GM21576 (cell line): ENCODE measurements around the gene BRD1.
"Not testable (repeated sequence)": the region's sequence is repeated elsewhere in the genome, so short reads cannot be mapped to it uniquely, and the experiment has no call there.

Source experiments
- ATAC-seq: cut with Tn5 transposase; IDR thresholded peaks from one replicate; pipeline ENCODE4 v1.9.1; 2021; ENCODE audit warnings: mild to moderate bottlenecking, moderate library complexity; ENCODE audit not compliant: unreplicated experiment

Gene BRD1

DNA sequence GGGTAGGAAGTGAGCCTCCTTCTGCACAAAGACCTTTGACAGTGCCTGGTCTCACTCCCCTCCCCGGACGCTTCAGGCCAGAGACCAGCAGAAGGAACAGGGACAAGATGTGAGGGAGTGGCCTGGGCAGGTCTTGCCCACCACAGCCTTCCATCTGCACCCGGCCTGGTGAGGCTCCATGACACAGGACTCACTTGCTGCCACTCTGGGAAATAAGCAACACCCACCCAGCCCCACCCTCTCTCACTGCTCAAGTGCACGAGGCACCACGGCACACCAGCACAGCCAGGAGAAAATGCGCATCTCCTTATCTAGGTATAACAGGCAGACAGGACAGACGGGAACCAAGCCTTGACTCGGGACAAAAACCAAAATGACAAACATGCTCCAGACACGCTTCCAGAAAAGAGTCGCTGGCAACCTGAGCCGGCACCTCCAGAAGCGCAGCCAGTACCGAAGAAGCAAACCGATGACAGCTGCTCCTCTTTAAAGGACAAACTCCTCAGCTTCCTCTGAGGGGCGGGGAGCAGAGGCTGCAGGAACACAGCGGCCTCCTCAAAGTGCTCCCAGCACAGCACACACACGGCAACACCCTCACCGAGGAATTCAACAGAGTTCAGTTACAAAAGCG, 41.7 kb downstream of the BRD1 start:
- no peak for ATAC-seq

DNA sequence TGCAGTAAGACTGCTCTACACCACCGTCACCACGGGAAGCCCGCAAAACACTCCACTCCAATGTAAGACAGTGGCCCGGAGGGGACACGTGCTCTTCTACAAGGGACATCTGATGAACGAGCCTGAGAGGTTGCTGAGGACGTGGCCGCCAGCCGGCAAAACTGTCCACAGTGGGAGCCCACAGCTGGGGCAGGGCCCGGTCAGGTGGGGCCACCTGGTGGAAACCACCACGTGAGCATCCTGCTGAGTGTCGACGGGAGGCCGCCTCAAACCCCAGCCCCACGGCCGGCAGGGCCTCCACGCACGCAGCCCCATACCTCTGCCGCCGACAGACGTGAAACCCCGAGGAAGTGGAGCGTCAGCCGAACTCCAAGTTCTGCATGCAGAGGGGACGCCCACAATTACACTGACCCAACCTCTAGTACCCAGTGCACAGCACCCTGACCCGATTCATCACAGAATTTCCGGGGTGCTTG, 42.6 kb downstream of the BRD1 start:
- ATAC-seq: no peak

DNA sequence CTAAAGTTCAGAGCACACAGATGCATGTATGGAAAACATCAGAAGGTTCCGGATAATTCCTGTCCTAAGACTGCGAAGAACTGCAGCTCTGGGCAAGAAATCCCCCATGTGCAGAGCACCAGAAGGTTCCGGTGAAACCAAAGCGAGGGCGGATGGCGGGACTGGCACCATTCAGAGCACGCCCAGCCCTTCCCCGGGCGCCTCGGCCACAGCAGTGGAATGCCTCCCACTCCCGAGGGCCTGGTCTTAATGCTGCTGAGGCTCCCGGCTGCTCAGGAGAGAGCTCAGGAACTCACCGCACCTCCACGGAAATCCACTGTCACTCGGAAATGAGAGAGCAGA, 43.1 kb downstream of the BRD1 start:
- no peak for ATAC-seq

DNA sequence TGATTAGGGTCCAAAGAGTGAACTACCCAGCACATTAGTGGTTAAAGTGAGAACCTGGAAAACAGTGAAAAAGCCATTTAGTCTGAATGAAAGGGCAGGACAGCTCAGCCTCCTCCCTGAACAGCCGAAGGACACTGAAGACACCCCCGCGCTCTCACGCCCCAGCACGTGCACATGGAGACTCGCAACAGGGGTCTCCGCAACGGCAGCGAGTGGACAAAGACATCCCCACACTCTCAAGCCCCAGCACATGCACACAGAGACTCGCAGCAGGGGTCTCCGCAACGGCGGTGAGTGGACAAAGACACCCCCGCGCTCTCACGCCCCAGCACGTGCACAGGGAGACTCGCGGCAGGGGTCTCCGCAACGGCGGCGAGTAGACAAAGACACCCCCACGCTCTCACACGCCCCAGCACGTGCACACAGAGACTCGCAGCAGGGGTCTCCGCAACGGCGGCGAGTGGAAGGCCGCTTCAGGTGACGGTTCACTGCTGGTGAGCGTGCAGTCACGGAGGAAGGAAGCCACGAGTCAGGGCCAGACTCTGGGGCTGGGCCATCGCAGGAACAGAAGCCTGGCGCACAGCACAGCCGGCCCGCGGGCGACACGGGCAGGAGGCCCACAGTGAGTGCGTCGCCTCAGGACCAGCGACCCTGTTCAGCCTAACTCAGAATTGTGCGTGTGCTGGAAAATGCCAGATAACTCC, 43.6 kb downstream of the BRD1 start:
- ATAC-seq: no peak

DNA sequence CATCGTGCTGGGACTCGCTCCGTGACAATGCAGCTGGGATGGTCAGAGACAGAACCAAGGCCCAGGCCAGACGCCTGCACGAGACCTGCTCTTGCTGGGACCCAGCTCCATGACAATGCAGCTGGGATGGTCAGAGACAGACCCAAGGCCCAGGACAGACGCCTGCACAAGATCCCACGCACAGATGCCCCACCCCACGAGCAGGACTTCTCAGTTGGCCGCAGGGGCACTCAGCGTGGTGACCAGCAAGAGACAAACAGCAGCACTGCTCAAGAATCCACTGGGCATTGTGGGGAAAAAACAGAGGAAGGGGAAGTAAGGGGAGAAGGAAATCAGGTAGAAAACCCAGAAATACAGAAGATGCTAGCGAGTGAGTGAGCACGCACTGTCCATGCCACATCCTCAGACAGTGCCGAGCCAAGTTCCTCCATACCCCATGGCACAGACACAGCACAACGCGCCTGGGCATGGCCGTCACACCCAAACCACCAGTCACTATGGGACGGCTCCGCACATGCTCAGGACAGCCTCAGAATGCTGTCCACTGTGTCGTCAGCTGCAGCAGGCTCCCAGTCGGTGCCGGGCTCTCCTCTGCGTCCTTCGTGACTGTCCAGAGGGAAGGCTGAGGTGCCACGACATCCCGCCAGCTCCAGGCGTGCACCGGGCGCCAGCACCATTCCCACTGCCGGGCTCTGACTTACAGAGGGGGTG, 44.5 kb downstream of the BRD1 start:
- no peak for ATAC-seq

DNA sequence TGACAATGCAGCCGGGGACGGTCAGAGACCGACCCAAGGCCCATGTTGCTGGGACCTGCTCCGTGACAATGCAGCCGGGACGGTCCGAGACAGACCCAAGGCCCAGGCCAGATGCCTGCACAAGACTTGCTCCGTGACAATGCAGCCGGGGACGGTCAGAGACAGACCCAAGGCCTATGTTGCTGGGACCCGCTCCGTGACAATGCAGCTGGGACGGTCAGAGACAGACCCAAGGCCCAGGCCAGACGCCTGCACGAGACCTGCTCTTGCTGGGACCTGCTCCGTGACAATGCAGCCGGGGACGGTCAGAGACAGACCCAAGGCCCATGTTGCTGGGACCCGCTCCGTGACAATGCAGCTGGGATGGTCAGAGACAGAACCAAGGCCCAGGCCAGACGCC, 45.8 kb downstream of the BRD1 start:
- ATAC-seq: not testable (repeated sequence)

DNA sequence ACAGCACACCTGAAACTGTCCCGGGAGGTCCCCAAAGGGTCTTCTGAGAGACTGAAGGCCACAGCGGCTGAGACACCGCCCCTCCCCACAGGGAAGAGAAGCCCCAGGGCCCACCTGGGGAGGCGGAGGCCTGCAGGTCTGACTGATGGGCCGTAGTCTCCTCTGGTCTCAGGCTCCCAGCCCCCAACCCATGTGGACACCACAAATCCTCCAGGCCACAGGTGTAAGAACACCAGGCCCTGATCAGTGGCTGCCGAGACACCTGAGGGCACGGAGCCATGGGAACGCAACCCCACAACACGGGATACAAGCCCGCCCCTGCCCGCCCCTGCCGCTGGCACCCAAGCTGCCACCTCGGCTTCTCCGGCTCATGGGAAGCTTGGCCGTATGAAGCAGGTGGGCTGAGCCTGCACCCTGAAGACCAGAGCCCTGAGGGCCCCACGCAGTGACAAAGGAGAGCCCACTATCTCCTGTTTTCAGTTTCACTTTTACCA, 46.3 kb downstream of the BRD1 start:
- ATAC-seq: no peak

DNA sequence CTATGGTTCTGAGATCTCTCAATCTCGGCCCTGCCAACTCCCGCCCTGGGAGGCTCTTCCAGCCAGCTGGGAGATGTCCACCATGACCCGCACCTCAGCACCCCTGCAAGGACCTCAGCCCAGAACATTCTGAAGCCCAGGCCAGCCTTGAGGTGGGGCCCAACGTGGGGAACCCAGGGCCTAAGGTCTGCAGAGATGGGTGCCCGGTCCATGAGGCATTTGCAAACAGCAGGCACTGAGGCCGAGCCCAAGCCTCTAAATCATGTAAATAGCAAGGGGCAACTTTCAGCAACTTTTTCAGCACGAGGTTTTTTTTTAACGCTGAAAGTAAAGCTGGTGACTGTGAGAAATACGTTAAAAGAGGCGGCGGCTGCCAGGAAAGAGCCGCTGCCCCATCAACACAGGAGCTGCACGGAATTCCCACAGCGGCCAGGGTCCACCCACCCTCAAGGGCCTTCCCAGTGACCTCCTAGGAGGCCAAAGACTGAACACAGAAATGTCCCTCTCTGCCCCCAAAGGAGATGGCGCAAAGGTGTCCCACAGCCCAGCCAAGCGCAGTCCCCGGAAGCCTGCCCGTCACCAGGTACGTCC, 46.9 kb downstream of the BRD1 start:
- no peak for ATAC-seq

DNA sequence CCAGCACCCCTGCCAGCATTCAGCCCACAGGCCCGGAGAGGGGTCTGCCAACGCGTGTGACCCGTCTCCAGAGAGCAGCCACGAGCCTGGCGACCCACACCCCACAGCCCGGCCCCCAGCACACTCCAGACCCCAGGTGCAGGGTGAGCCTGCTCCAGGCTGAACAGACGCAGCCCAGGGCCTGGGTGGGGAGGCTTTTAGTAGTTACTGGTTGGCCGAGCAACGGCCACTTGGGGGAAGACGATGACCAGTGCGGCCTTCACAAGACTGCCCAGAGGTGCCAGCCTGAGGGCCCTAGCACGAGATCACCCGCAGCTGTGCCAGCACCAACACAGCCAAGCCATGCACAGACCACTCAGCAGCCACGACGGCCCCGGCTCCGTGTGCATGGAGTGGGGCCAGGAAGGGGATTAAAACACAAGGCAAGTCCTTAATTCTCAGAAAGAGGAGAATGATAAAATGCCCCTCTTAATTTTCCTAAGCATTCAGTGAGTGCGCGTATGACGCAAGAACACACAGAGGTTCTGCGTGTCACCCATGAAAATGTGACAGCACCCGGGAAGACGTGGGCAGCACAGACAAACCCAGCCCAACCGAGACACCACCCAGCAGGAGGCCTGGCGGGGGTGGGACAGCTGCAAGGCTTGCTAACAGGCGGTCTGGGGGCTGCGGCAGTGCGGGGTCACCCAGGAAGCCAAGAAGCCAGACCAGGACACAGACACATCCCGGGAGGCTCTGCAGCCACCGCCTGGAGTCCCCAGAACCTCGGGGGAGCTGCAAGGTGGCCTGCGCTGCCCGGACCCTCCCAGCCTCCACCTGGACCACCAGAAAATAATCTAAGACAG, 47.6 kb downstream of the BRD1 start:
- ATAC-seq: no peak

DNA sequence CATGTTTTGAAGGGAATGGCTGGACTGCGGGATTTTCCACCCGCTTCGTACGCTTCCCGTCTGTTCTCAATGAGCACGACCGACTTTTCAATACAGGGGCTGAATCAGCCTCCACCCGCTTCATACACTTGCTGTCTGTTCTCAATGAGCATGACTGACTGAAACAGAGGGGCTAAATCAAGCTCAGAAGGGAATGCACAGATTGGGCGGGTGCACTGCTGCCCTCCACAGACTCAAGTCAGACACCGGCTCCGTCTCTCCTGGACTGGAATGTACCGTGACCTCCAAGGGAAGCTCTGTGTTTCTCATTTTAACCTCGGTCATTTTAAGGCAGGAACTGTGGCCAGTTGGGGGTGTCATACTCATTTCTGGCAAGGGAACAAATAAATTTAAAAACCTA, 48.5 kb downstream of the BRD1 start:
- no peak for ATAC-seq

DNA sequence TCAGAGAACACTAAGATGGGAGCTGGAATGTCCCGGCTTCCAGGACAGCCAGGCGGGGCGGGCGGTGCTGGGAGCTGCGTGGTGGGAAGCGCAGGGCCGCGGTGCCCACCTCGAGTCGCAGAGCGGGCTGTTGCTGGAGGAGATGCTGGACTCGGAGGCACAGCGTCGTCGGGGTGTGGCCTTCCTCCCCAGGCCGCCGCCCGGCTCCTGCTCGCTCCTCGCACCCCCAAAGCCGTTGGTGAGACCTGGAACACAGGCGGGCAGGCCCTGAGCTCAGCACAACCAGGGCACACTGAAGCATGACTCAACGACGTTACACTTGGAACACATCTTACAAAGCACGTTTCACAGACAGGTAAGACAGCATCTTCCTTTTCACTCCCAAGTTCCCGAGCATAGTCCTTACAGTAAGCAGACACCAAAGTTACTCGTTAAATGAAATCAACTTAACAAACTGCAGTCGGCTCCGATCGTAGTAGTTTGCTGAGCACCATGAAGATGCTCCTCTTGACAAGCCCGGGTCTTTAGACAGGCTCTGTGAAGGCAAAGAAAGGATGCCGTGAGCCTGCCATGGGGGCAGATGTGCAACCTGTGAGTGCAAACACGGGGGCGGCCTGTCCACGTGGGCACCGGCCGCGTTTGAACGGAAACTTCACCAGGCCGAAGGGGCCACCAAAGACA, 50.0 kb downstream of the BRD1 start:
- no peak for ATAC-seq

DNA sequence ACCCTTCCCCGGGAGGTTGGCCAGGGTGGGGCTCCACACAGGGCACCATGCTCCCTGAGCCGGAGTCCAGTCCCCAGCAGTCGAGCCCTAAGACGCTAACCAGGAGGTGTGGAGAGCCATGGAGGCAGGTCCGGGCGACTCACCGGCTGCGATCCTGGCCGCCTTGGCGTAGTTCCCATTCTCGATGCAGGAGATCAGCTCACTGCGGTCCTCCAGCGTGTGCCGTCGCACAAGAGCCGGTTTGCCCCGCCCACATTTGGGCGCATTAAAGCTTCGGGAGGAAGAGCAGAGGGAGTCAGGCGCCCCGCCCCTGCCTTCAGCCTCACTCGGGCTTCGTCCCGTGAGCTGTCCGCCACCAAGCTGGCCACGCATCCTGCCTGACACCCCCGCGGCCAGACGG, 50.8 kb downstream of the BRD1 start:
- ATAC-seq: no peak

DNA sequence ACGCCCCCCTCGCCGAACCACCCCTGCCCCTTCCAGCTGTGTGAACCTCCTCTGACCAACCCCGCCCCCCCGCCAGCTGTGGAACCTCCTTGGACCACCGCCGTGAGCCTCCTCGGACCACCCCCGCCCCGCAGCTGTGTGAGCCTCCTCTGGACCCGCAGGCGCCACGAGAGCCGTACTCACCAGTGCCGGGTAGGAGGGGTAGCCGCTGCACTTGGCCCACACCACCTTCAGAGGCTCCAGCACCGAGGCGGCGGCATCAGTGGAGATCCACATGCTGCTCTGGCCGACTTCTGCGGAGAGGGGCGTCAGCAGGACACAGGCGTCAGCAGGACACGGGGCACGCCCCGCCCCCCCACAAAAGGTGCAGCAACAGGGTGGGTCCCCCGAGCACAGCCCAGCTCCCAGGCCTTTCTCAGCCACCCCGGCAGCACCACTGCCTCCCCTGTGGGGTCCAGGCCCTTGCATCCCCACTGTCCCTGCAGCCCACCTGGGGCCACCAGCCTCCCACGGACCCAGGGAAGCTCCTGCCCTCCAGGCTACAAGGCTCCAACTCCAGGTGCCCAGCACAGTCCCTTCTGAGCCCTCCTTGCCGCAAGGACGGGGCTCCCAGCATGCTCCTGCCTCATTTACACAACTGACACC, 51.7 kb downstream of the BRD1 start:
- no peak for ATAC-seq

DNA sequence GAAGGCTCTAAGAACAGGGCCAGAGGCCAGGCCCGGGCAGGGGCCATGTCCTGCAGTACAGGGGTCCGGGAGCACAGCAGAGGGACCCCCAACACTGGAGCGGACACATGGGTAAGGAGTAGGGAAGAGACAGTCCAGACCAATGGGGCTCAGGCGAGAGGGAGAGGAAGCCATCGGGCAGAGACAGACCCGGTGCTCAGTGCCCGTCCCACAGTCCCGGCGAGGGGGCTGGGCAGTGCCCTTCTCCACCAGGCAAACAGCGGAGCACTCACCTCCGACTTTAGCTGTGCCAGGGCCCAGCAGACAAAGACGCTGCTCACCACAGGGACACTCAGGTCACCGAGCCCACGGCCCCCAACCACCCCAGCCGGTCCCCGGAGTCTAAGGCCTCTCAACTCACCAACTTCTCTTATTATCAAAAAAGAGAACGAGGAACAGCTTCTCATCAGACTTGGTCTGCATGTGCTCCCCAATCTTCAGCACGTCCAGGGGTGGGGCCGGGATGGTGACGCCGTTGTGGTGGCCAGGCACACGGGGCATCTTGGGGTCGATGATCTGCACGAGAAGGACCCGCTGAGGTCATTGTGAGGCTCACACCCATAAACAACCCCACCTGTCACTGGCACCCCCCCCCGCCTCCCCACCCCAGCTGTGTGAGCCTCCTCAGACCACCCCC, 52.3 kb downstream of the BRD1 start:
- no peak for ATAC-seq

DNA sequence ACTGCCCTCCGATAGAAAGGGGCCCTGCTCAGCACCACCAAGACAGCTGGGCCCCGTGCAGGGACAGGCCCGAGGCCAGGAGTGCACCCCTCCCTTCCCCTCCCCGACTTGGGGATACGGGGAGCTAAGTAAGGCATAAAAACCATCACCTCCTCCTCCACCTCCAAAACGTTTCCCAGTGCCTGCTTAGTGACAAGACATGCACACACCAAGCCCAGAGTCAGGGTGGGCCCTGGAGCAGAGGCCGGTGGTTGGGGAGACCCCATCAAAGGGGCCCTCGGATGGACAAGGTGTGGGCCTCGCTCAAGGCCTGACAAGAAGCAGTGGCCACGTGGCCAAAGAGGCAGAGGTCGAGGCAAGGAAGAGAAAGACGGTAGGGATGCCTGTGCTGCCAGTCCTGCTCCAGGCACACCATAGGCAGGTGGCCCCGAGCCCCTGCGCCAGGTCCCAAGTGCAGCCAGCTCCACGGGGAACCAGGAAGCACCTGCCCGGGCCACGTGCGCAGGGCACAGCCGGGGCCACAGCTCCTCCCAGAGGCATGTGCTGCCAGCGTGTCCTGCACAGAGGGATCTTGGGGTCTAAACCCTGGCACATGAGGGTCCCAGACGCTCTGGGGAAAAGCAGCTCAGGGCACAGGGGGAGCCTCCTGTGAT, 53.0 kb downstream of the BRD1 start:
- no peak for ATAC-seq

DNA sequence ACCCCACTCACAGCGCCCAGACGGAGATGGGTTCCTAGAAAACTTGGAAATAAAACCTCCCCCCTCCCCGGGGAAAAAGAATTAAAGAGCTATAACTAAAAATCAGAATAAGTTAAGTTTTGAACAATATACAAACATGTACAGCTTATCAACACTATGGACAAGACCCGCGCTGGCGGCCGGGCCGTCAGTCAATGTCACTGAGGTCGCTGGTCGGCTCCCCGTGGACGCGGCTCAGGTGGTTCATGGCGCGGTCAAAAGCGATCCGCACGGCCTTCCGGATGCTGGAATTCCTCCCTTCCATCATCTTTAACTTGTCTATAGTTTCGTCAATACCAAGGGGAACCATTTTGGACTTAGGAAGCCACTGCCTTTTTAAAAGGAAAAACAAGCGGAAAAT, 53.6 kb downstream of the BRD1 start:
- ATAC-seq: no peak

DNA sequence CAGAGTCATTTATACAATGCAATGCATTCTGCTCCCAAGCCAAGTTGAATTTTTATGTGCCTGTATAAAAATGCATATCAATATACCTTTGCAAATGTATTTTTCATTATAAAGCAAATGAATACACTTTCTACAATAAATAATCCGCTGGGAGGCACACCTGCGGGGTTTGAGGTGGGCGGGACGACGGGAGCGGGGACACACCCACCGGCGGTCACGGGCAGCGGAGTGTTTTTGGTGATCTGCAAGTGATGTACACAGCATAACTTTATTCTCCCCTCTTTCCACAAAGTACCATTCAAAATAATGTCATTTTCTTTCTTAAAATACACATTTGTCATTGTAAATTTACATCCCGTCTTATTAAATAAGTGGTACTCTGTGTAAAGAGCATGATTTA, 54.1 kb downstream of the BRD1 start:
- ATAC-seq: no peak

DNA sequence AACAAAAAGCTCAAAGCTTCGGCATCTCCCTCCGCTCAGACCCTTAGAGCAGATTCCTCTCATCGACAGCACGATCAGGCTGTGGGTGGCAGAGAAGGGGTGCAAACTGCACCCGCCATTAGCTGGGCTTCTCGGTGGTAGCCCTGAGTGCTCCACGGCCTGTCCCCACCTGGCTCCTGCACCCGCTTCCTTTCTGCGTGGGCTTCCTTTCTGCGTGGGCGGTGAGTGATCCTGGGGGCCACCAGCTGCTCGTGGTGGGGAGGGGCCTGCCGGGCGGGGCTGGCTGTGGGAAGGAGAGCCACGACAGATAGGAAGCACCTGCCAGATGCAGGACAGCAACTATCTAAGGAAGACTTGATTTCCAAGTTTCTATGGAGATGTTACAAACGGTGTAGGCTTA, 55.0 kb downstream of the BRD1 start:
- no peak for ATAC-seq
